ENCODE measurements around the gene MAS1.
"Not testable (repeated sequence)": the region's sequence is repeated elsewhere in the genome, so short reads cannot be mapped to it uniquely, and the experiment has no call there.

The MAS1 gene

DNA sequence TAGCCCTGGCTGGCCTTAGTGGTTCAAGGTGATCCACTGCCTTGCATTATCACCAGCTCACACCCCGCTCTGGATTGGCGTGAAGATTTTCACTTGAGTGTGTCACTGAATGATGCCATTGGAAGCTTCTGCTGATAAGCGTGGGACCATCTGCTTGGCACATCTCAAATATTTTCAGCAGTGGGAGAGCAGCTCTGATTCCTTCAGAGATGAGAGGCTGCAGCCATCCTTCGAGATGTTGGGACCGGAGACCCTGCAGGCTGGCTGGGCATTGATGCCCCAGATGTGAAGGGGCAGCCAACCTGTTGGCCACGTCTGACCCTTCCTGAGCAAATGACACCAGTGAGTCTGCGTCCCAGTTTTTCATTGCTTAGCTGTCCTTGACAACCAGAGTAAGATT is at the start of gene MAS1:
TSS of gene MAS1 (plus strand) at position 197 of the 400 bp plus-strand sequence. CDS start 15,968 bp downstream, outside the sequence.
- H3K27me3 ChIP-seq (ENCODE audit: control insufficient read depth, insufficient read depth, low read length): no peaks in the 10 kb centered on the region

DNA sequence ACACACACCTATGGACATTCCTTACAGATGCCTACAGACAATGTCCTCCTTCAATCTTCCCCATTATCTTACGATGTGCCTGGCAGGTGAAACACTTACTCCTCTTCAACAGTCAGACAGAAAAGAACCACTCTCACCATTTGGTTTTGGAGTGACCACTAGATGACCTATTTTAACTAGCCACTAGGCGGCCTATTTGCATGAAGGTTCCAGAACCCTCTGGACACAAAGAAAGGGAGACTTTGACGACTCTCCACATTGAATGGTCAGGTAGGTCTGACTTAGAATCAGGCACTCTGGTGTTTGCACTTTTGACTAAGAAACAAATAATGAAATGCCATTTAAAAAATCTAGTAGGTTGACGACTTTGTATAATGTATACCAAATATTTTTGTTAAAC is 48.8 kb upstream of the MAS1 start:
- Histone ChIP-seq H3K9ac (ENCODE audit: low read depth, low read length) (no peak overlapping the region), H3K4me3 (ENCODE audit: low read depth, low read length) (no peak overlapping the region), H3K27me3 (ENCODE audit: control insufficient read depth, insufficient read depth, low read length) (no peaks in the 10 kb centered on the region)

More for the DNA sequence above, at the start of gene MAS1:
- Histone ChIP-seq H3K4me1 (ENCODE audit: control insufficient read depth, insufficient read depth, low read length) (no peaks in the 10 kb centered on the region), H3K36me3 (ENCODE audit: control insufficient read depth, insufficient read depth, low read length) (no peaks in the 10 kb centered on the region), H3K4me3 (ENCODE audit: low read depth, low read length) (no peak within 1 kb of the TSS), H3K9ac (ENCODE audit: low read depth, low read length) (no peak within 1 kb of the TSS), H3K9me3 (ENCODE audit: control insufficient read depth, insufficient read depth, low read length) (no peaks in the 10 kb centered on the region)

DNA sequence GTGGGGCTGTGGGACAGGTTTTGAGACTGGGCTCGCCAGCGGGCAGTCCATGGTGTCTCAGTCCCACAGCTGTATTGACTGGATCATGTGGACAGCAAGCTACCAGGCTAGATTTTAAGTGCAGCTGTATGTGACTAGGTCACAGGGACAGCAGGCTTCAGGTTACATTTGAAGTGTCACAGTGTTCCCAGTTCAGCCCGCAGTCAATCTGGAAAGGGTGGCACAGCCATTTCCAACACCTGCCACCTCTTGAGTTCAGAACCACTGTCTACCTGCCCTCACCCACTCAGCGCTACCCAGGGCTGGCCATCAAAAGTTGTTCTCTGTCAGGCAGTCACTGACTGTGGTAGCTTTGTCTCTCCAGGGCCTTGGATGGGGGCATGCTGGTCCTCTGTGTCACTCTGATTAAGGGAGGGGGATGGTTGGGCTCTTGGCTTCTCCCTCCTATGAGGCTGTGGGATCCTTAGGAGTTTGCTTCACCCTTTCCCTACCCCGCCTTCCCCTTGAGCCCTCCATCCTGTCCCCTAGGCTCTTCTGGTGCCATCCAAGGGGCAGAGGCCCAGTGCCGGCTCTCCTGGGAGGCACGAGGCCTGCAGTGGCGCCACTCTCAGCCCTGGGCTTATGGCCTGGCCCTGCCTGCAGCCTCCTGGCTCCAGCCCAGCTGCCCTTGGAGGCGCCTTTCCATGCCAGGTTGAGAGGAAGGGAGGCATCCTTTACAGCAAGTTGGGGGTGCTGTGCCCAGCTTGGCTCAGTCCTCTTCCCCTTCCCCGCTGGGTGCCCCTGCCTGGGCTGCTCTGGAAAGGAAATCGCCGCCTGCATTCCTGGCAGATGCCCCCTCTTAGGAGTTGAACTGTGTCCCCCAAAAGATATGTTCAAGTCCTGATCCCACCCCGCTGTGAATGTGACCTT is 45.8 kb upstream of the MAS1 start:
- Histone ChIP-seq H3K4me1 (ENCODE audit: control insufficient read depth, insufficient read depth, low read length) (peaks cover 4% of the 10 kb centered on the region), H3K9me3 (ENCODE audit: control insufficient read depth, insufficient read depth, low read length) (no peaks in the 10 kb centered on the region), H3K36me3 (ENCODE audit: control insufficient read depth, insufficient read depth, low read length) (no peaks in the 10 kb centered on the region), H3K27me3 (ENCODE audit: control insufficient read depth, insufficient read depth, low read length) (no peaks in the 10 kb centered on the region), H3K9ac (ENCODE audit: low read depth, low read length) (no peak overlapping the region), H3K4me3 (ENCODE audit: low read depth, low read length) (no peak overlapping the region)

More for the DNA sequence above, 48.8 kb upstream of the MAS1 start:
- Histone ChIP-seq H3K9me3 (ENCODE audit: control insufficient read depth, insufficient read depth, low read length) (no peaks in the 10 kb centered on the region), H3K4me1 (ENCODE audit: control insufficient read depth, insufficient read depth, low read length) (peaks cover 10% of the 10 kb centered on the region), H3K36me3 (ENCODE audit: control insufficient read depth, insufficient read depth, low read length) (no peaks in the 10 kb centered on the region)

DNA sequence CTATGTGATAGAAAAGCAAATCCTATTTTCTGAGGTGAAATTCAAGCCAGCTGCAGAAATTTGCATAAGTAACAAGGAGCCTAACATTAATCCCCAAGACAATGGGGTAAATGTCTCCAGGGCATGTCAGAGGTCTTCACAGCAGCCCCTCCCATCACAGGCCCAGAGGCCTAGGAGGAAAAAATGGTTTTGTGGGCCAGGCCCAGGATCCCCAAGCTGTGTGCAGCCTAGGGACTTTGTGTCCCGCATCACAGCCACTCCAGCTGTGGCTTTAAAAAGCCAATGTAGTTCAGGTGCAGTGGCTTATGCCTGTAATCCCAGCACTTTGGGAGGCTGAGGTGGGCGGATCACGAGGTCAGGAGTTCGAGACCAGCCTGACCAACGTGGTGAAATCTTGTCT is 42.2 kb upstream of the MAS1 start:
- not testable (repeated sequence) for H3K9ac ChIP-seq (ENCODE audit: low read depth, low read length); H3K9me3 ChIP-seq (ENCODE audit: control insufficient read depth, insufficient read depth, low read length); H3K36me3 ChIP-seq (ENCODE audit: control insufficient read depth, insufficient read depth, low read length); H3K4me3 ChIP-seq (ENCODE audit: low read depth, low read length); H3K4me1 ChIP-seq (ENCODE audit: control insufficient read depth, insufficient read depth, low read length); H3K27me3 ChIP-seq (ENCODE audit: control insufficient read depth, insufficient read depth, low read length)

DNA sequence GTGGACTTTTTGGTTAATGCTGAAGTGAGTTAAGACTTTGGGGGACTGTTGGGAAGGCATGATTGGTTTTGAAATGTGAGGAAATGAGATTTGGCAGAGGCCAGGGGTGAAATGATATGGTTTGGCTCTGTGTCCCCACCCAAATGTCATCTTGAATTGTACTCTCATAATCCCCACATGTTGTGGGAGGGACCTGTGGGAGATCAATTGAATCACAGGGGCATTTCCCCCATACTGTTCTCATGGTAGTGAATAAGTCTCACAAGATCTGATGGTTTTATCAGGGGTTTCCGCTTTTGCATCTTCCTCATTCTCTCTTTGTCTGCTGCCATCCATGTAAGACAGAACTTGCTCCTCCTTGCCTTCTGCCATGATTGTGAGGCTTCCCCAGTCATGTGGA is 40.9 kb upstream of the MAS1 start:
- not testable (repeated sequence) for H3K9me3 ChIP-seq (ENCODE audit: control insufficient read depth, insufficient read depth, low read length); H3K36me3 ChIP-seq (ENCODE audit: control insufficient read depth, insufficient read depth, low read length); H3K9ac ChIP-seq (ENCODE audit: low read depth, low read length); H3K4me3 ChIP-seq (ENCODE audit: low read depth, low read length); H3K4me1 ChIP-seq (ENCODE audit: control insufficient read depth, insufficient read depth, low read length); H3K27me3 ChIP-seq (ENCODE audit: control insufficient read depth, insufficient read depth, low read length)

DNA sequence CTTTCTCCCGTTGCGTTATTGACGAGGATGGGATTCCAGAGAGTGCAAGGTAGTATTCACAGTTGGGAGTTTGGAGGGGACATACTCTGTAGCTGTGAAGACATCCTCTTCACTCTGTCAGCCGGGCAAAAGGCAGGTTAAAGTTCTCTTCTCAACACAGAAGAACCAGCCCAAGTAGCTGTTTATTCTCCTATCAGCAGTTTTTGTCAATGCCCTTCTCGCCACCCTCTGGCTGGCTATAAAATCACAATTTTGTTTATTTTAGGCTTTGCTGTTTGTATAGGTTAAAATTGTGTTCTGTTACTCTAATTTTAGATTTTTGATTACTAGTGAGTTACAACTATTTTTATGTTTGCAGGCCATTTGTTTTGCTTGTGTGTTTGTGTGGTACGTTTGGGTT is 37.9 kb upstream of the MAS1 start:
- H3K4me3 ChIP-seq (ENCODE audit: low read depth, low read length): no peak overlapping the region
- H3K4me1 ChIP-seq (ENCODE audit: control insufficient read depth, insufficient read depth, low read length): no peaks in the 10 kb centered on the region
- no peaks in the 10 kb centered on the region for H3K9me3 ChIP-seq (ENCODE audit: control insufficient read depth, insufficient read depth, low read length)
- no peaks in the 10 kb centered on the region for H3K36me3 ChIP-seq (ENCODE audit: control insufficient read depth, insufficient read depth, low read length)
- no peaks in the 10 kb centered on the region for H3K27me3 ChIP-seq (ENCODE audit: control insufficient read depth, insufficient read depth, low read length)
- no peak overlapping the region for H3K9ac ChIP-seq (ENCODE audit: low read depth, low read length)

DNA sequence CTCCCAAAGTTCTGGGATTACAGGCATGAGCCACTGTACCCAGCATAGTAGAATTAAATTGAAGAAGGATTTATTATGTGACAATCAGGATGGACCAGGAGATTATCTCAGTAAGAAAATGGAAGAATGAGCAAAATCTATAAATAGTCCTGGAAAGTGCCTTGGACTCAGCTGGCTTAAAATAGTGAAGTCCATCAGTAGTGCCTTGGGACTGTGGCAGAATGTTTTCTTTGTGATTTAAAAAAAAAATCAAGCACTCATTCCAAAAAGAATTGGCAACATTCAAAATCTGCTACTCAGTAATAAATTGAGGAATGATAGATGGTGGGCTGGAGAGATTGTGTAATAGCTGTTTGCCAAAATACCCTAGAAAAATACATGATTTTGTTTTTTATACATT is 37.0 kb upstream of the MAS1 start:
- Histone ChIP-seq H3K4me1 (ENCODE audit: control insufficient read depth, insufficient read depth, low read length) (no peaks in the 10 kb centered on the region), H3K9ac (ENCODE audit: low read depth, low read length) (no peak overlapping the region), H3K36me3 (ENCODE audit: control insufficient read depth, insufficient read depth, low read length) (no peaks in the 10 kb centered on the region), H3K9me3 (ENCODE audit: control insufficient read depth, insufficient read depth, low read length) (no peaks in the 10 kb centered on the region), H3K27me3 (ENCODE audit: control insufficient read depth, insufficient read depth, low read length) (no peaks in the 10 kb centered on the region), H3K4me3 (ENCODE audit: low read depth, low read length) (no peak overlapping the region)

DNA sequence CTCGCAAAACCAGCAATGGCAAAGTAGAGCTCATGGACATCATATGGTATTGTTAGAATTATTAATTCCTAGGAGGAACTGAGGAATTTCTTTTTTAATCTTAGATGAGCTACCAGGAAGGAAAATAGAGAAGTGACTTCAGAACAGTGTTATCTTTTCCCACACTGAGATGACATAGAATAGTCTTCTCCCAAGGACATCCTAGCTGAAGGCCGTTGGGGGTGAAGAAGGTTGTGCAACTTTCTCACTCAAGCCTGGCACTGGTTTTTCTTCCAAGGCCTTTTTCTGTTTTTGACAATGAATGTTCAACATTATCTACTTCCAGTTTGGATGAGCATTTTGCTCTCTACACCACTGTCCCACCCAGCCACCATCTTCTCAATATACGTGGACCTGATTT is 35.8 kb upstream of the MAS1 start:
- Histone ChIP-seq H3K4me3 (ENCODE audit: low read depth, low read length) (no peak overlapping the region), H3K4me1 (ENCODE audit: control insufficient read depth, insufficient read depth, low read length) (no peaks in the 10 kb centered on the region), H3K9me3 (ENCODE audit: control insufficient read depth, insufficient read depth, low read length) (no peaks in the 10 kb centered on the region), H3K36me3 (ENCODE audit: control insufficient read depth, insufficient read depth, low read length) (no peaks in the 10 kb centered on the region), H3K27me3 (ENCODE audit: control insufficient read depth, insufficient read depth, low read length) (no peaks in the 10 kb centered on the region), H3K9ac (ENCODE audit: low read depth, low read length) (no peak overlapping the region)

DNA sequence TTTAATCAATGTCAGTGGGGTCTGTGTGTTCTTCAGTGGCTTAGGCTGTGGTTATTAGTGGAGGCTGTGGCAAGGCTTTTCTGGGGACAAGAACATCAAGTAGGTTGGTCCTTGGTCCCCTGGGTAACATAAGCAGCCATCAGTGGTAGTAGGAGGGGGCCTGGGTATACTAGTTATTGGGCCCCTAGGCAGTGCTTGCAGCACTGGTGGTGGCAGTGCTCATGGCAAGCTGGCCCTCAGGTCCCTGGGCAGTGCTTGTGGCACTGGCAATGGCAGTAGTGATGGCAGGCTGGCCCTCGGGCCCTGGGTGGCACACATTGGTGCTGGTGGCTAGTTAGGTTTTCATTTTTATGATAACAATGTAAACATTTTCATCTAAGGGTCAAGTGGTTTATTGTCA is 32.5 kb upstream of the MAS1 start:
- Histone ChIP-seq H3K36me3 (ENCODE audit: control insufficient read depth, insufficient read depth, low read length) (no peaks in the 10 kb centered on the region), H3K4me1 (ENCODE audit: control insufficient read depth, insufficient read depth, low read length) (no peaks in the 10 kb centered on the region), H3K4me3 (ENCODE audit: low read depth, low read length) (no peak overlapping the region)

DNA sequence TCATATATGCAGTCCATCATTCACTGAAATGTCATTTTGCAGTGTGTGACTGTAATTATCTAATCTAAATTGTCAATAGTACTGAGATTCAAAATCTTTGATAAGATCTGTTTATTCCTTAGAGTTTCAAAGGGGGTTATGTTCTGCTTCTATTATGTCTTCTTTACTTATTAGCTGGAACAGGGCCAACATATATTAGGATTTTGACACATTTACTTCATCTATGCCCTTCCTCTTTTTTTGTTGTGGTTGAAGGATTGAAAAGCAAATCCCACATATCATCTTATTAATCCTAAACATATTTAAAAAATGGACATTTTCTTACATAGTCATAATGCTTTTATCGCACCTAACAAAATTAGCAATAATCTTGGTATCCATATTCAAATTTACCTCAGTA is 30.3 kb upstream of the MAS1 start:
- H3K4me1 ChIP-seq (ENCODE audit: control insufficient read depth, insufficient read depth, low read length): no peaks in the 10 kb centered on the region
- no peak overlapping the region for H3K4me3 ChIP-seq (ENCODE audit: low read depth, low read length)
- H3K27me3 ChIP-seq (ENCODE audit: control insufficient read depth, insufficient read depth, low read length): no peaks in the 10 kb centered on the region
- H3K9me3 ChIP-seq (ENCODE audit: control insufficient read depth, insufficient read depth, low read length): no peaks in the 10 kb centered on the region
- no peak overlapping the region for H3K9ac ChIP-seq (ENCODE audit: low read depth, low read length)
- H3K36me3 ChIP-seq (ENCODE audit: control insufficient read depth, insufficient read depth, low read length): no peaks in the 10 kb centered on the region

More for the DNA sequence above, 32.5 kb upstream of the MAS1 start:
- Histone ChIP-seq H3K27me3 (ENCODE audit: control insufficient read depth, insufficient read depth, low read length) (no peaks in the 10 kb centered on the region), H3K9ac (ENCODE audit: low read depth, low read length) (no peak overlapping the region), H3K9me3 (ENCODE audit: control insufficient read depth, insufficient read depth, low read length) (no peaks in the 10 kb centered on the region)

DNA sequence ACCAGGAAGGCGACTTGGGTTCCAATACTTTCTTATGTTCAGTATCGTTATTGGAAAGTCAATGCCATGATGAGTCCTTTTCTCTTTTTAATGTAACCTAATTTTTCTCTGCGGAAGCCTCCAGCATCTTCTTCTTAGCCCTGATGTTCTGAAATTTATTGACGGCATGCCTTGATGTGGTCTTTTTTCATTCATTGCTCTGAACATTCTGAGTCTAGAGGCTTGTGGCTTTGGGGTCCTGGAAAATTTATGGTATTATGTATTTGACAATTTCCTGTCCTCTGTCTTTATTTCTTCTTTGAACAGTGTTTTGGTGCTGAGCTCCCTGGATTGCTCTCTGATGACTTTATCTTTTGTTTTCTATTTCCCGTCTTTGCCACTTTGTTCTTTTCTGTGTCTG is 28.7 kb upstream of the MAS1 start:
- Histone ChIP-seq H3K4me3 (ENCODE audit: low read depth, low read length) (no peak overlapping the region), H3K9me3 (ENCODE audit: control insufficient read depth, insufficient read depth, low read length) (no peaks in the 10 kb centered on the region), H3K9ac (ENCODE audit: low read depth, low read length) (no peak overlapping the region), H3K27me3 (ENCODE audit: control insufficient read depth, insufficient read depth, low read length) (no peaks in the 10 kb centered on the region), H3K4me1 (ENCODE audit: control insufficient read depth, insufficient read depth, low read length) (no peaks in the 10 kb centered on the region), H3K36me3 (ENCODE audit: control insufficient read depth, insufficient read depth, low read length) (no peaks in the 10 kb centered on the region)

DNA sequence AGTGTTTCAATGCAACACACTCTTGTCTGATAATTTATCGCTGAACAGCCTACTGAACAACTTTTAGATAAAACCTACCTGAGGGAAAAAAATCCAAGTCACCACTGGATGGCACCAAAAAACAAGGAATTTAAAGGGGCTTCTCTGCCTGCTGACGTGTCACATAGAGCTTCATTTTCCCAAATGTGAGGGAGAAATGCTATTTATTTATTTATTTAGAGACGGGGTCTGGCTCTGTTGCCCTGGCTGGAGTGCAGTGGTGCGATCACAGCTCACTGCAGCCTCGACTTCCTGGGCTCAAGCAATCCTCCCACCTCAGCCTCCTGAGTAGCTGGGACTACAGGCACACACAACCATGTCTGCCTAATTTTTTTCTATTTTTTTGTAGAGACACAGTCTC is 27.4 kb upstream of the MAS1 start:
- H3K9me3 ChIP-seq (ENCODE audit: control insufficient read depth, insufficient read depth, low read length); H3K4me3 ChIP-seq (ENCODE audit: low read depth, low read length); H3K4me1 ChIP-seq (ENCODE audit: control insufficient read depth, insufficient read depth, low read length); H3K27me3 ChIP-seq (ENCODE audit: control insufficient read depth, insufficient read depth, low read length); H3K36me3 ChIP-seq (ENCODE audit: control insufficient read depth, insufficient read depth, low read length); H3K9ac ChIP-seq (ENCODE audit: low read depth, low read length): not testable (repeated sequence)
